Thoracic aorta endothelial cell (primary cell): ENCODE results near the gene BRD4. TPM values are rescaled to one million over a fixed set of nuclear protein-coding genes. Genes with fewer than 3 reads are reported as not detected.

ENCODE experiments used
- small RNA-seq: library from RNA; depleted of rRNA; stranded (forward); fragments of <200 nt; gene quantifications from one replicate; pipeline ENCODE3, GENCODE V24; 2012
- total RNA-seq: library from RNA; depleted of rRNA; stranded (reverse); fragments of >200 nt; gene quantifications from 2 replicates; pipeline ENCODE4 v1.2.3, GENCODE V29; 2012

BRD4 gene
- 29.4 and 38.1 TPM in 2 replicates for total RNA-seq

GRCh38 chr19:15332311-15332996 lies at the start of gene BRD4:
Gene BRD4, minus strand, starts transcription at chr19:15332539. Its CDS starts 59,440 bp downstream, at chr19:15273099.

GRCh38 chr19:15379083-15379998 lies 47.0 kb upstream of the BRD4 start, which contains the start of gene AKAP8:
Gene AKAP8, minus strand, starts transcription at chr19:15379787. Its CDS starts 56 bp downstream, at chr19:15379731.

GRCh38 chr19:15200553-15201364 lies 131.6 kb downstream of the BRD4 start, which contains the start of gene NOTCH3:
Gene NOTCH3, minus strand, starts transcription at chr19:15200995. Its CDS starts 90 bp downstream, at chr19:15200905.

Small RNA genes lying within 50 kb of the gene (small RNA-seq; reads per million reads assigned to genes)
- not detected for gene AC005776.1

Other genes with a start within 250 kb of the BRD4 start
- 14.0 and 19.2 TPM in 2 replicates for gene SYDE1, start 225.1 kb downstream of the BRD4 start, total RNA-seq
- 0.22 and 0.80 TPM in 2 replicates for gene NOTCH3, start 131.5 kb downstream of the BRD4 start, total RNA-seq
- gene EPHX3, start 100.1 kb downstream of the BRD4 start, total RNA-seq = not detected in 2 replicates
- 22.4 and 22.5 TPM in 2 replicates for gene AKAP8, start 47.2 kb upstream of the BRD4 start, total RNA-seq
- 56.1 and 62.2 TPM in 2 replicates for gene AKAP8L, start 86.4 kb upstream of the BRD4 start, total RNA-seq
- 12.4 and 15.2 TPM in 2 replicates for gene WIZ, start 117.4 kb upstream of the BRD4 start, total RNA-seq
- gene RASAL3, start 132.0 kb upstream of the BRD4 start, total RNA-seq = 0.40 and 2.4 TPM in 2 replicates
- not detected in 2 replicates for gene PGLYRP2, start 147.0 kb upstream of the BRD4 start, total RNA-seq
- not detected in 2 replicates for gene CYP4F22, start 176.0 kb upstream of the BRD4 start, total RNA-seq